GM12878 (cell line): ENCODE measurements around the gene KATNB1. TPM values are rescaled to one million over a fixed set of nuclear protein-coding genes. Genes with fewer than 3 reads are reported as not detected.

Source experiments
- ATAC-seq: fragments of 200-7000 bp; cut with Tn5 transposase; 3 replicates; pipeline ENCODE4 v1.9.1; 2020; ENCODE audit warnings: mild to moderate bottlenecking, moderate library complexity
- BruUV-seq: library from RNA; stranded (reverse); fragments of 400-500 nt; replicated peaks from 2 replicates; lab custom pipeline; 2021; lab: Mats Ljungman, UMichigan
- CTCF ChIA-PET: fragments of 300-600 bp; sonication (Branson Sonifier 250); formaldehyde crosslinking; extraction: SDS; loops from one replicate; lab custom pipeline; 2021; ENCODE audit warnings: inconsistent platforms; lab: Yijun Ruan, JAX
- POLR2A ChIA-PET: fragments of 350-600 bp; formaldehyde crosslinking; extraction: SDS; loops from one replicate; lab custom pipeline; 2021; ENCODE audit warnings: inconsistent platforms; lab: Charles Lee
- RAD21 ChIA-PET: fragments of 300-600 bp; sonication (Branson Sonifier 250); formaldehyde crosslinking; loops from one replicate; lab custom pipeline; 2023; ENCODE audit warnings: antibody characterized with exemption; ENCODE audit not compliant: unreplicated experiment; lab: Charles Lee
- SMC1A ChIA-PET: fragments of 300-600 bp; sonication (Branson Sonifier 250); formaldehyde crosslinking; loops from one replicate; lab custom pipeline; 2023; ENCODE audit not compliant: unreplicated experiment, uncharacterized antibody; lab: Charles Lee
- DNase-seq: peaks from one replicate; pipeline ENCODE4 v3.0.0-alpha.2; 2011; ENCODE audit warnings: low read depth, low spot score
- FAIRE-seq: peaks from 3 replicates; lab custom pipeline; 2011; peaks lifted over from hg19 to GRCh38; lab: Jason Lieb, UNC
- H2AFZ ChIP-seq: 2 replicates; pipeline ENCODE4 v1.6.0; 2011; ENCODE audit warnings: low read depth, low read length, control low read depth; ENCODE audit not compliant: control insufficient read depth
- H3K27ac ChIP-seq: 2 replicates; pipeline ENCODE4 v1.5.1; 2011; ENCODE audit warnings: control low read depth; ENCODE audit not compliant: control insufficient read depth, insufficient read depth
- H3K27me3 ChIP-seq, 2 experiments: replicated peaks in 1 of 2; 2 replicates each; pipeline versions ENCODE4 v1.6.0 to v1.6.1; 2011; ENCODE audit warnings: low read length in 1 of 2; ENCODE audit not compliant: control insufficient read depth in 2 of 2, insufficient read depth in 2 of 2
- H3K36me3 ChIP-seq, 2 experiments: 2 replicates each; pipeline ENCODE4 v1.5.1; 2011; ENCODE audit warnings: low read length in 1 of 2; ENCODE audit not compliant: control insufficient read depth in 2 of 2, insufficient read depth in 2 of 2
- H3K4me1 ChIP-seq: 2 replicates; pipeline ENCODE4 v1.6.1; 2011; ENCODE audit warnings: mild to moderate bottlenecking, low read length, moderate library complexity, mixed read lengths; ENCODE audit not compliant: control insufficient read depth, insufficient read depth
- H3K4me2 ChIP-seq: 2 replicates; pipeline ENCODE4 v1.6.0; 2011; ENCODE audit warnings: control low read depth; ENCODE audit not compliant: control insufficient read depth, insufficient read depth
- H3K4me3 ChIP-seq: fragments of 200-600 bp; sonication (generic); 2 replicates; pipeline ENCODE4 v1.5.1; 2016
- H3K79me2 ChIP-seq: 2 replicates; pipeline ENCODE4 v1.6.0; 2011; ENCODE audit warnings: low read length; ENCODE audit not compliant: control insufficient read depth, insufficient read depth
- H3K9ac ChIP-seq: 2 replicates; pipeline ENCODE4 v1.8.0; 2011; ENCODE audit warnings: low read length, control low read depth, mixed read lengths; ENCODE audit not compliant: control insufficient read depth, insufficient read depth
- H3K9me3 ChIP-seq: replicated peaks from 3 replicates; pipeline ENCODE4 v1.5.1; 2011; ENCODE audit warnings: mild to moderate bottlenecking, low read length; ENCODE audit not compliant: control insufficient read depth, insufficient read depth
- H4K20me1 ChIP-seq: 2 replicates; pipeline ENCODE4 v1.6.0; 2011; ENCODE audit not compliant: control insufficient read depth, insufficient read depth
- BCL11A ChIP-seq: IDR thresholded peaks from 2 replicates; pipeline ENCODE4 v1.6.1; 2011; ENCODE audit warnings: low read depth, low read length
- BCL3 ChIP-seq: IDR thresholded peaks from 2 replicates; pipeline ENCODE4 v1.6.1; 2011; ENCODE audit warnings: borderline replicate concordance, low read depth, mild to moderate bottlenecking, moderate library complexity, low read length; ENCODE audit not compliant: insufficient read depth, poor library complexity, severe bottlenecking
- CBX5 ChIP-seq: sonication (generic); IDR thresholded peaks from 2 replicates; pipeline ENCODE4 v1.6.1; 2016; ENCODE audit warnings: low read depth, moderate library complexity, mild to moderate bottlenecking, inconsistent platforms
- CREM ChIP-seq: IDR thresholded peaks from 2 replicates; pipeline ENCODE4 v1.6.1; 2014; ENCODE audit warnings: antibody characterized with exemption, low read depth
- EP300 ChIP-seq, 2 experiments: fragments of 150-350 bp in 1 of 2; IDR thresholded peaks; 2 replicates each; pipeline ENCODE4 v1.6.1; 2011 to 2012; ENCODE audit warnings: low read depth in 2 of 2, low read length in 2 of 2, borderline replicate concordance in 1 of 2, improper control_type of control experiment in 1 of 2, inconsistent platforms in 1 of 2; ENCODE audit not compliant: control insufficient read depth in 1 of 2
- FOXK2 ChIP-seq: fragments of 450-650 bp; IDR thresholded peaks from 2 replicates; pipeline ENCODE4 v1.6.1; 2017; ENCODE audit warnings: mild to moderate bottlenecking, moderate library complexity
- HDAC6 ChIP-seq: fragments of 200-600 bp; sonication (generic); IDR thresholded peaks from one replicate; pipeline ENCODE4 v1.8.0; 2017; ENCODE audit warnings: antibody characterized with exemption; ENCODE audit not compliant: unreplicated experiment
- MTA2 ChIP-seq: fragments of 450-650 bp; IDR thresholded peaks from 2 replicates; pipeline ENCODE4 v1.6.1; 2016; ENCODE audit warnings: low read depth, mild to moderate bottlenecking, moderate library complexity
- NR2C1 ChIP-seq: fragments of 450-650 bp; IDR thresholded peaks from 2 replicates; pipeline ENCODE4 v1.6.1; 2017; ENCODE audit warnings: antibody characterized with exemption, mild to moderate bottlenecking, moderate library complexity
- RUNX3 ChIP-seq: IDR thresholded peaks from 2 replicates; pipeline ENCODE4 v1.6.1; 2012; ENCODE audit warnings: low read length, inconsistent platforms
- SMAD5 ChIP-seq: IDR thresholded peaks from 2 replicates; pipeline ENCODE4 v1.6.1; 2016; ENCODE audit warnings: antibody characterized with exemption, low read depth
- WRNIP1 ChIP-seq: IDR thresholded peaks from 2 replicates; pipeline ENCODE4 v1.6.1; 2011; ENCODE audit warnings: low read depth, low read length, improper control_type of control experiment, borderline replicate concordance
- ZBTB40 ChIP-seq: fragments of 450-650 bp; IDR thresholded peaks from 2 replicates; pipeline ENCODE4 v1.6.1; 2016; ENCODE audit warnings: mild to moderate bottlenecking, moderate library complexity, borderline replicate concordance
- ZNF274 ChIP-seq: IDR thresholded peaks from one replicate; pipeline ENCODE4 v1.8.0; 2011; ENCODE audit not compliant: insufficient read length, insufficient read depth
- WGBS: methylation state at CpG from one replicate; pipeline ENCODE4 v1.1.6; 2016; ENCODE audit warnings: low lambda C conversion rate; ENCODE audit not compliant: insufficient replicate concordance, insufficient coverage; ENCODE audit errors: missing lambda C conversion rate; 5-methylcytosine and 5-hydroxymethylcytosine counted together
- in situ Hi-C: fragments of 300-500 bp; cut with MboI; formaldehyde crosslinking; loops from 9 replicates; pipeline ENCODE4 v1.14.3; 2018; ENCODE audit warnings: mixed read lengths
- intact Hi-C: fragments of 100-400 bp; cut with micrococcal nuclease; formaldehyde crosslinking; loops from one replicate; pipeline ENCODE4 v1.14.2; 2022; ENCODE audit not compliant: unreplicated experiment
- polyA plus RNA-seq, 11 experiments: library from polyadenylated mRNA; depleted of rRNA in 4 of 11; unstranded in 6 of 11; stranded (reverse) in 5 of 11; fragments of >200 nt; fragmentation: Nextera tagmentation in 4 of 11; fragmentation: Illumina TruSeq in 1 of 11; extraction: Ambion mirVana in 4 of 11; extraction: Trizol in 1 of 11; gene quantifications; 1 replicate in 1 of 11; 2 replicates in 10 of 11; pipeline versions ENCODE4 v1.2.1 to v1.2.3, GENCODE V29; 2011 to 2016; ENCODE audit warnings: inconsistent platforms in 2 of 11, missing spikeins in 2 of 11, low read depth in 1 of 11
- total RNA-seq, 4 experiments: library from RNA; depleted of rRNA in 3 of 4; stranded (reverse); fragments of >200 nt in 3 of 4; fragmentation: Illumina TruSeq in 1 of 4; extraction: Trizol in 1 of 4; gene quantifications; 2 replicates each; pipeline versions ENCODE4 v1.2.1 to v1.2.3, GENCODE V29; 2013 to 2021
- TF ChIP-seq, protein P1 (sequence below): fragments of 450-650 bp; IDR thresholded peaks from 2 replicates; pipeline ENCODE4 v1.6.1; 2016; ENCODE audit warnings: mild to moderate bottlenecking

The KATNB1 gene
- total and polyA plus RNA-seq, 10 of the 15 experiments (the other 5 are each of a cell fraction or from before 2014, with no cell fraction given): 0.71 to 46.5 (median 19.5) TPM

- TF ChIP-seq ZBTB40: no peak
- TF ChIP-seq, protein P1, sequence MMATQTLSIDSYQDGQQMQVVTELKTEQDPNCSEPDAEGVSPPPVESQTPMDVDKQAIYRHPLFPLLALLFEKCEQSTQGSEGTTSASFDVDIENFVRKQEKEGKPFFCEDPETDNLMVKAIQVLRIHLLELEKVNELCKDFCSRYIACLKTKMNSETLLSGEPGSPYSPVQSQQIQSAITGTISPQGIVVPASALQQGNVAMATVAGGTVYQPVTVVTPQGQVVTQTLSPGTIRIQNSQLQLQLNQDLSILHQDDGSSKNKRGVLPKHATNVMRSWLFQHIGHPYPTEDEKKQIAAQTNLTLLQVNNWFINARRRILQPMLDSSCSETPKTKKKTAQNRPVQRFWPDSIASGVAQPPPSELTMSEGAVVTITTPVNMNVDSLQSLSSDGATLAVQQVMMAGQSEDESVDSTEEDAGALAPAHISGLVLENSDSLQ: no peak
- TF ChIP-seq FOXK2: no peak
Observed at GRCh38 chr16:57727610-57728009, 8.0 kb upstream of the KATNB1 start (continued).

- RAD21 ChIA-PET: no interaction called here
- Histone ChIP-seq H3K4me1 (no peaks in the 10 kb centered on the region), H2AFZ (no peak overlapping the region), H3K27ac (no peak overlapping the region), H3K9me3 (peaks cover 4% of the 10 kb centered on the region; the same call in 2 of the 3 replicates), H3K79me2 (no peaks in the 10 kb centered on the region), H4K20me1 (no peaks in the 10 kb centered on the region), H3K4me2 (no peak overlapping the region), H3K9ac (no peak overlapping the region), H3K4me3 (no peak overlapping the region), H3K36me3 (no peaks in the 10 kb centered on the region), H3K27me3 (no peaks in the 10 kb centered on the region)
- CTCF ChIA-PET: interaction anchor here (1.4 kb wide), 1 partner anchor 152 kb away, joined by 3 read pairs; no protein-coding TSS in a partner anchor
- 67% methylated on average over 14 of the region's 14 CpGs for WGBS
- in situ Hi-C loops: no loop called here
- BruUV-seq: no TSS peak
- SMC1A ChIA-PET: interaction anchor here (0.8 kb wide), 1 partner anchor 82 kb away, joined by 3 read pairs; no protein-coding TSS in a partner anchor
- POLR2A ChIA-PET: no interaction called here
- intact Hi-C loops: no loop called here
- no peak for DNase-seq
- no peak for ATAC-seq
- no peak for FAIRE-seq
- TF ChIP-seq CBX5 (no peak), EP300 (IDR thresholded peaks at IDR 0.05; ENCODE audit: borderline replicate concordance in 1 of 2, control insufficient read depth in 1 of 2, low read depth in 2 of 2, low read length in 2 of 2) (no peak), BCL3 (no peak), BCL11A (no peak), SMAD5 (no peak), MTA2 (no peak), ZNF274 (no peak), NR2C1 (no peak), HDAC6 (no peak), RUNX3 (no peak), CREM (no peak), WRNIP1 (no peak)
Observed at GRCh38 chr16:57728336-57729181, 7.0 kb upstream of the KATNB1 start.
